Esophagus muscularis mucosa (tissue), 4 donors: ENCODE results near the gene CSNK2A1. TPM values are rescaled to one million over a fixed set of nuclear protein-coding genes. Genes with fewer than 3 reads are reported as not detected.
A peak's percentile ranks its signal among the peaks of the same experiment; 100 is the strongest.

Source experiments
- DNase-seq: peaks from one replicate; pipeline ENCODE4 v3.0.0-alpha.2; 2017; ENCODE audit errors: extremely low spot score
- H3K27ac ChIP-seq, 4 donors: fragments of 200-600 bp; sonication (generic); replicated peaks in 1 of 4; 1 replicate in 3 of 4; 2 replicates in 1 of 4; pipeline ENCODE4 v1.5.1; 2016 to 2019; ENCODE audit warnings: mild to moderate bottlenecking in 1 of 4
- H3K27me3 ChIP-seq, 4 donors: fragments of 200-600 bp; sonication (generic); one replicate each; pipeline versions ENCODE4 v1.5.1 to v1.6.0; 2016 to 2019
- H3K36me3 ChIP-seq, 4 donors: fragments of 200-600 bp; sonication (generic); one replicate each; pipeline ENCODE4 v1.5.1; 2016 to 2019
- H3K4me1 ChIP-seq, 4 donors: fragments of 200-600 bp; sonication (generic); one replicate each; pipeline ENCODE4 v1.5.1; 2016 to 2019
- H3K4me3 ChIP-seq, 4 donors: fragments of 200-600 bp; sonication (generic); 1 replicate in 2 of 4; 2 replicates in 2 of 4; pipeline ENCODE4 v1.5.1; 2016 to 2019; ENCODE audit warnings: mild to moderate bottlenecking in 4 of 4, moderate library complexity in 1 of 4
- H3K9me3 ChIP-seq, 4 donors: fragments of 200-600 bp; sonication (generic); 1 replicate in 3 of 4; 2 replicates in 1 of 4; pipeline ENCODE4 v1.5.1; 2016 to 2019
- CTCF ChIP-seq, 3 experiments: fragments of 200-600 bp in 2 of 3; fragments of 450-650 bp in 1 of 3; sonication (generic) in 2 of 3; IDR thresholded peaks; one replicate each; pipeline ENCODE4 v1.5.1; 2017 to 2019; ENCODE audit warnings: antibody characterized with exemption in 3 of 3, mild to moderate bottlenecking in 2 of 3, moderate library complexity in 1 of 3
- EP300 ChIP-seq: sonication (generic); formaldehyde crosslinking; IDR thresholded peaks from one replicate; pipeline ENCODE4 v1.6.1; 2017; ENCODE audit warnings: antibody characterized with exemption
- POLR2A ChIP-seq: fragments of 450-650 bp; IDR thresholded peaks from one replicate; pipeline ENCODE4 v1.6.1; 2017; ENCODE audit warnings: antibody characterized with exemption, moderate library complexity, mild to moderate bottlenecking, low read depth
- POLR2AphosphoS5 ChIP-seq, 2 donors: sonication (generic); formaldehyde crosslinking; IDR thresholded peaks; one replicate each; pipeline ENCODE4 v1.6.1; 2017; ENCODE audit warnings: antibody characterized with exemption in 2 of 2
- WGBS: methylation state at CpG from one replicate; pipeline ENCODE4 v1.1.5; 2018; 5-methylcytosine and 5-hydroxymethylcytosine counted together
- intact Hi-C: fragments of 100-400 bp; cut with DNase I; formaldehyde crosslinking; loops from one replicate; pipeline ENCODE4 v1.15.1; 2023
- total RNA-seq, 4 donors: library from RNA; depleted of rRNA; stranded (reverse); fragments of >200 nt; gene quantifications; one replicate each; pipeline versions ENCODE4 v1.1.0 to v1.2.1, GENCODE V29; 2016

CSNK2A1 gene
- total RNA-seq, 4 donors from 2014 or later = 41.5 to 69.5 (median 53.6) TPM

GRCh38 chr20:497979-498378 is 45.6 kb downstream of the CSNK2A1 start:
- TF ChIP-seq POLR2AphosphoS5 (IDR thresholded peaks at IDR 0.05) (no peak), CTCF (IDR thresholded peaks at IDR 0.05) (no peak), POLR2A (no peak), EP300 (no peak)
- H3K4me3 ChIP-seq = no peak overlapping the region
- H3K9me3 ChIP-seq = no peaks in the 10 kb centered on the region
- peaks cover 33 to 99% (median 87%) of the 10 kb centered on the region in 4 donors for H3K36me3 ChIP-seq
- DNase-seq = no peak
- intact Hi-C loops = no loop called here
- H3K4me1 ChIP-seq = peaks cover 0 to 11% (median 2%) of the 10 kb centered on the region in 4 donors
- no peak overlapping the region for H3K27ac ChIP-seq
- WGBS = 100% methylated on average over 2 of the region's 2 CpGs
- no peaks in the 10 kb centered on the region for H3K27me3 ChIP-seq

- TF ChIP-seq CTCF (IDR thresholded peaks at IDR 0.05) (no peak), EP300 (no peak), POLR2A (no peak), POLR2AphosphoS5 (IDR thresholded peaks at IDR 0.05) (no peak)
- peak; percentile 74 for DNase-seq
- no peaks in the 10 kb centered on the region for H3K27me3 ChIP-seq
- H3K27ac ChIP-seq = no peak overlapping the region
- 50% methylated on average over 2 of the region's 2 CpGs for WGBS
- peaks cover 42 to 100% (median 81%) of the 10 kb centered on the region in 4 donors for H3K36me3 ChIP-seq
- intact Hi-C loops = no loop called here
- no peak overlapping the region for H3K4me3 ChIP-seq
- no peaks in the 10 kb centered on the region for H3K9me3 ChIP-seq
- peaks cover 0 to 11% (median 2%) of the 10 kb centered on the region in 4 donors for H3K4me1 ChIP-seq
Observed at GRCh38 chr20:496126-496696, 47.4 kb downstream of the CSNK2A1 start.

GRCh38 chr20:492159-492558 is 51.4 kb downstream of the CSNK2A1 start:
- H3K27ac ChIP-seq = no peak overlapping the region
- no peak for DNase-seq
- 94% methylated on average over 5 of the region's 5 CpGs for WGBS
- no peak overlapping the region for H3K4me3 ChIP-seq
- H3K36me3 ChIP-seq = peaks cover 43 to 100% (median 79%) of the 10 kb centered on the region in 4 donors
- intact Hi-C loops = no loop called here
- H3K4me1 ChIP-seq = peaks cover 0 to 11% (median 2%) of the 10 kb centered on the region in 4 donors
- H3K27me3 ChIP-seq = no peaks in the 10 kb centered on the region
- H3K9me3 ChIP-seq = no peaks in the 10 kb centered on the region
- TF ChIP-seq POLR2A = no peak
- TF ChIP-seq POLR2AphosphoS5 (IDR thresholded peaks at IDR 0.05) = no peak

- Histone ChIP-seq H3K4me3 (no peak overlapping the region), H3K36me3 (peaks cover 65 to 98% (median 85%) of the 10 kb centered on the region in 4 donors), H3K4me1 (peaks cover 0 to 4% (median 0%) of the 10 kb centered on the region in 4 donors), H3K27ac (no peak overlapping the region), H3K27me3 (no peaks in the 10 kb centered on the region), H3K9me3 (no peaks in the 10 kb centered on the region)
- intact Hi-C loops = no loop called here
- 85% methylated on average over 4 of the region's 4 CpGs for WGBS
- no peak for TF ChIP-seq POLR2A
- TF ChIP-seq POLR2AphosphoS5 (IDR thresholded peaks at IDR 0.05) = no peak
- TF ChIP-seq EP300 = no peak
- TF ChIP-seq CTCF (IDR thresholded peaks at IDR 0.05) = no peak
- DNase-seq = no peak
Observed at GRCh38 chr20:487655-488054, 55.9 kb downstream of the CSNK2A1 start.

- DNase-seq = no peak
Observed at GRCh38 chr20:483815-484644, 59.6 kb downstream of the CSNK2A1 start.

More at GRCh38 chr20:483815-484644, 59.6 kb downstream of the CSNK2A1 start:
- TF ChIP-seq CTCF (IDR thresholded peaks at IDR 0.05) (no peak), POLR2AphosphoS5 (IDR thresholded peaks at IDR 0.05) (no peak), EP300 (no peak), POLR2A (no peak)
- H3K9me3 ChIP-seq = no peaks in the 10 kb centered on the region
- H3K27ac ChIP-seq = no peak overlapping the region
- 72% methylated on average over 9 of the region's 9 CpGs for WGBS
- H3K4me3 ChIP-seq = no peak overlapping the region
- peaks cover 0 to 4% (median 0%) of the 10 kb centered on the region in 4 donors for H3K4me1 ChIP-seq
- peaks cover 58 to 86% (median 79%) of the 10 kb centered on the region in 4 donors for H3K36me3 ChIP-seq
- intact Hi-C loops = no loop called here
- no peaks in the 10 kb centered on the region for H3K27me3 ChIP-seq
